Liver (tissue), 9 donors: ENCODE measurements around the gene ODAD2. TPM values are rescaled to one million over a fixed set of nuclear protein-coding genes. Genes with fewer than 3 reads are reported as not detected.

Source experiments
- DNase-seq: peaks from one replicate; pipeline ENCODE4 v3.0.0-alpha.2; 2017; ENCODE audit warnings: low spot score
- H3K27ac ChIP-seq, 2 donors: one replicate each; pipeline ENCODE4 v1.7.0; 2013; ENCODE audit warnings: inconsistent platforms in 2 of 2, low read length in 2 of 2, control low read depth in 1 of 2, low read depth in 1 of 2, mild to moderate bottlenecking in 1 of 2
- H3K27me3 ChIP-seq, 4 donors: one replicate each; pipeline versions ENCODE4 v1.6.1 to v1.7.0; 2013; ENCODE audit warnings: low read length in 3 of 4, inconsistent platforms in 1 of 4, mild to moderate bottlenecking in 1 of 4, moderate library complexity in 1 of 4; ENCODE audit not compliant: control insufficient read depth in 4 of 4, insufficient read depth in 4 of 4
- H3K36me3 ChIP-seq, 4 donors: one replicate each; pipeline versions ENCODE4 v1.6.1 to v1.7.0; 2013; ENCODE audit warnings: low read length in 3 of 4, mild to moderate bottlenecking in 3 of 4, low read depth in 1 of 4, moderate library complexity in 1 of 4; ENCODE audit not compliant: control insufficient read depth in 4 of 4, insufficient read depth in 3 of 4
- H3K4me1 ChIP-seq, 4 donors: one replicate each; pipeline versions ENCODE4 v1.6.1 to v1.7.0; 2013; ENCODE audit warnings: low read length in 3 of 4, mild to moderate bottlenecking in 3 of 4, moderate library complexity in 1 of 4; ENCODE audit not compliant: control insufficient read depth in 4 of 4, insufficient read depth in 4 of 4
- H3K4me3 ChIP-seq, 3 donors: one replicate each; pipeline versions ENCODE4 v1.6.1 to v1.7.0; 2013; ENCODE audit warnings: low read length in 3 of 3, control low read depth in 1 of 3, low read depth in 1 of 3, mild to moderate bottlenecking in 1 of 3
- H3K9ac ChIP-seq, 2 donors: one replicate each; pipeline ENCODE4 v1.7.0; 2013; ENCODE audit warnings: low read length in 2 of 2, mild to moderate bottlenecking in 2 of 2, moderate library complexity in 2 of 2, control low read depth in 1 of 2, low read depth in 1 of 2
- H3K9me3 ChIP-seq, 4 donors: one replicate each; pipeline versions ENCODE4 v1.6.1 to v1.7.0; 2013; ENCODE audit warnings: low read length in 3 of 4; ENCODE audit not compliant: control insufficient read depth in 4 of 4
- EGR1 ChIP-seq, 2 donors: IDR thresholded peaks; 2 replicates each; pipeline ENCODE4 v1.6.1; 2016 to 2018; ENCODE audit warnings: antibody characterized with exemption in 2 of 2, low read depth in 2 of 2
- FOXA1 ChIP-seq: IDR thresholded peaks from 2 replicates; pipeline ENCODE4 v1.6.1; 2016; ENCODE audit warnings: antibody characterized with exemption
- FOXA2 ChIP-seq: IDR thresholded peaks from 2 replicates; pipeline ENCODE4 v1.6.1; 2016; ENCODE audit warnings: antibody characterized with exemption
- GABPA ChIP-seq, 2 donors: IDR thresholded peaks in 1 of 2; conservative IDR thresholded peaks in 1 of 2; 2 replicates each; pipeline ENCODE4 v1.6.1; 2016; ENCODE audit warnings: antibody characterized with exemption in 2 of 2, mild to moderate bottlenecking in 1 of 2, moderate library complexity in 1 of 2
- HNF4A ChIP-seq, 2 donors: conservative IDR thresholded peaks; 2 replicates each; pipeline ENCODE4 v1.6.1; 2016; ENCODE audit warnings: antibody characterized with exemption in 2 of 2, mild to moderate bottlenecking in 2 of 2
- HNF4G ChIP-seq: IDR thresholded peaks from 2 replicates; pipeline ENCODE4 v1.6.1; 2016; ENCODE audit warnings: antibody characterized with exemption
- JUND ChIP-seq, 2 donors: IDR thresholded peaks; 2 replicates each; pipeline ENCODE4 v1.6.1; 2016; ENCODE audit warnings: antibody characterized with exemption in 2 of 2
- NR2F2 ChIP-seq: IDR thresholded peaks from 2 replicates; pipeline ENCODE4 v1.6.1; 2016; ENCODE audit warnings: antibody characterized with exemption
- RAD21 ChIP-seq, 2 donors: IDR thresholded peaks; 2 replicates each; pipeline ENCODE4 v1.6.1; 2016; ENCODE audit warnings: antibody characterized with exemption in 2 of 2, mild to moderate bottlenecking in 2 of 2
- RXRA ChIP-seq, 2 donors: IDR thresholded peaks; 2 replicates each; pipeline ENCODE4 v1.6.1; 2017 to 2018; ENCODE audit warnings: antibody characterized with exemption in 2 of 2, mild to moderate bottlenecking in 1 of 2
- SP1 ChIP-seq: IDR thresholded peaks from 2 replicates; pipeline ENCODE4 v1.6.1; 2018; ENCODE audit warnings: antibody characterized with exemption, mild to moderate bottlenecking
- TAF1 ChIP-seq: conservative IDR thresholded peaks from 2 replicates; pipeline ENCODE4 v1.6.1; 2016; ENCODE audit warnings: antibody characterized with exemption, mild to moderate bottlenecking
- YY1 ChIP-seq: IDR thresholded peaks from 2 replicates; pipeline ENCODE4 v1.6.1; 2016; ENCODE audit warnings: antibody characterized with exemption, mild to moderate bottlenecking
- WGBS: extraction: QIAGEN DNeasy Blood & Tissue Kit; methylation state at CpG from one replicate; pipeline ENCODE4 v1.1.7; 2013; 5-methylcytosine and 5-hydroxymethylcytosine counted together
- polyA plus RNA-seq, 2 donors: library from polyadenylated mRNA; stranded (reverse) in 1 of 2; unstranded in 1 of 2; fragments of 200-250 nt in 1 of 2; fragments of >200 nt in 1 of 2; fragmentation: Nextera tagmentation in 1 of 2; extraction: Ambion mirVana in 1 of 2; gene quantifications; one replicate each; pipeline versions ENCODE4 v1.2.1 to v1.2.3, GENCODE V29; 2013 to 2015
- total RNA-seq, 2 donors: library from RNA; depleted of rRNA; stranded (reverse); fragments of >200 nt; gene quantifications; one replicate each; pipeline ENCODE4 v1.2.3, GENCODE V29; 2014
- TF ChIP-seq, protein P1 (sequence below): IDR thresholded peaks from 2 replicates; pipeline ENCODE4 v1.6.1; 2016; ENCODE audit warnings: antibody characterized with exemption
- TF ChIP-seq, protein P2 (sequence below): IDR thresholded peaks from 2 replicates; pipeline ENCODE4 v1.6.1; 2016; ENCODE audit warnings: antibody characterized with exemption, mild to moderate bottlenecking
- TF ChIP-seq, protein P3 (sequence below): fragments of 150-350 bp; IDR thresholded peaks from 2 replicates; pipeline ENCODE4 v1.5.1; 2017; ENCODE audit warnings: improper control_type of control experiment, low read depth, low read length; ENCODE audit not compliant: missing input control
- TF ChIP-seq, protein P4 (sequence below): IDR thresholded peaks from 2 replicates; pipeline ENCODE4 v1.6.1; 2016; ENCODE audit warnings: antibody characterized with exemption
- TF ChIP-seq, protein P5 (sequence below): IDR thresholded peaks from 2 replicates; pipeline ENCODE4 v1.6.1; 2016; ENCODE audit warnings: antibody characterized with exemption
- donor health status: healthy.
- donor health status: healthy.
- donor health status: healthy.
- donor health status: healthy.
- donor health status: healthy.

The ODAD2 gene
- total and polyA plus RNA-seq, 4 donors: 0.14 to 0.84 (median 0.38) TPM

DNA sequence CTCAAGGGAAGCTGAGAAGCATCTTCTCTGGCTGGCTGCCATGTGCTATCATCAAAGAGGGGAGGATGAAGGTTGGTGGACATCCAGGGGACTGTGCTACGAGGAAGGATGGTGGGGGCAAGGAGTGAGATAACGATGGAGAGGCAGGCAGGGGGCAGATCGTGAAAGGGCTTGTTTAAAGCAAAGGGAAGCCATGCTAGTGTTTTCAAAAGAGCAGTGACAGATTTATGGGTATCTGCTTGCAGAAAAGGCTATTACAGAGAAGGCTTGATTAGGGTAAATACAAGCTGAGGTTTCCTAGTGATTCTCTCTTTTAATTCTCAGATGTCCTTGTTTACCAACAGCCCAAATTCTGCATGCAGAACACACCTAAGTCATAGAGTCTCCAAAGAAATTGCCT is 164.4 kb downstream of the ODAD2 start:
- H3K4me3 ChIP-seq: no peak overlapping the region
- H3K36me3 ChIP-seq: no peaks in the 10 kb centered on the region
- no peak overlapping the region for H3K9ac ChIP-seq
- no peaks in the 10 kb centered on the region for H3K9me3 ChIP-seq
- H3K27ac ChIP-seq: no peak overlapping the region
- H3K4me1 ChIP-seq: no peaks in the 10 kb centered on the region
- TF ChIP-seq, protein P1, sequence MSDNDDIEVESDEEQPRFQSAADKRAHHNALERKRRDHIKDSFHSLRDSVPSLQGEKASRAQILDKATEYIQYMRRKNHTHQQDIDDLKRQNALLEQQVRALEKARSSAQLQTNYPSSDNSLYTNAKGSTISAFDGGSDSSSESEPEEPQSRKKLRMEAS: no peak
- TF ChIP-seq, protein P2, sequence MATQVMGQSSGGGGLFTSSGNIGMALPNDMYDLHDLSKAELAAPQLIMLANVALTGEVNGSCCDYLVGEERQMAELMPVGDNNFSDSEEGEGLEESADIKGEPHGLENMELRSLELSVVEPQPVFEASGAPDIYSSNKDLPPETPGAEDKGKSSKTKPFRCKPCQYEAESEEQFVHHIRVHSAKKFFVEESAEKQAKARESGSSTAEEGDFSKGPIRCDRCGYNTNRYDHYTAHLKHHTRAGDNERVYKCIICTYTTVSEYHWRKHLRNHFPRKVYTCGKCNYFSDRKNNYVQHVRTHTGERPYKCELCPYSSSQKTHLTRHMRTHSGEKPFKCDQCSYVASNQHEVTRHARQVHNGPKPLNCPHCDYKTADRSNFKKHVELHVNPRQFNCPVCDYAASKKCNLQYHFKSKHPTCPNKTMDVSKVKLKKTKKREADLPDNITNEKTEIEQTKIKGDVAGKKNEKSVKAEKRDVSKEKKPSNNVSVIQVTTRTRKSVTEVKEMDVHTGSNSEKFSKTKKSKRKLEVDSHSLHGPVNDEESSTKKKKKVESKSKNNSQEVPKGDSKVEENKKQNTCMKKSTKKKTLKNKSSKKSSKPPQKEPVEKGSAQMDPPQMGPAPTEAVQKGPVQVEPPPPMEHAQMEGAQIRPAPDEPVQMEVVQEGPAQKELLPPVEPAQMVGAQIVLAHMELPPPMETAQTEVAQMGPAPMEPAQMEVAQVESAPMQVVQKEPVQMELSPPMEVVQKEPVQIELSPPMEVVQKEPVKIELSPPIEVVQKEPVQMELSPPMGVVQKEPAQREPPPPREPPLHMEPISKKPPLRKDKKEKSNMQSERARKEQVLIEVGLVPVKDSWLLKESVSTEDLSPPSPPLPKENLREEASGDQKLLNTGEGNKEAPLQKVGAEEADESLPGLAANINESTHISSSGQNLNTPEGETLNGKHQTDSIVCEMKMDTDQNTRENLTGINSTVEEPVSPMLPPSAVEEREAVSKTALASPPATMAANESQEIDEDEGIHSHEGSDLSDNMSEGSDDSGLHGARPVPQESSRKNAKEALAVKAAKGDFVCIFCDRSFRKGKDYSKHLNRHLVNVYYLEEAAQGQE: no peak
- TF ChIP-seq EGR1 (IDR thresholded peaks at IDR 0.05; ENCODE audit: low read depth in 2 of 2) (no peak), SP1 (no peak), YY1 (no peak), JUND (IDR thresholded peaks at IDR 0.05) (no peak), RXRA (IDR thresholded peaks at IDR 0.05) (no peak), RAD21 (IDR thresholded peaks at IDR 0.05) (no peak)
- TF ChIP-seq, protein P3, sequence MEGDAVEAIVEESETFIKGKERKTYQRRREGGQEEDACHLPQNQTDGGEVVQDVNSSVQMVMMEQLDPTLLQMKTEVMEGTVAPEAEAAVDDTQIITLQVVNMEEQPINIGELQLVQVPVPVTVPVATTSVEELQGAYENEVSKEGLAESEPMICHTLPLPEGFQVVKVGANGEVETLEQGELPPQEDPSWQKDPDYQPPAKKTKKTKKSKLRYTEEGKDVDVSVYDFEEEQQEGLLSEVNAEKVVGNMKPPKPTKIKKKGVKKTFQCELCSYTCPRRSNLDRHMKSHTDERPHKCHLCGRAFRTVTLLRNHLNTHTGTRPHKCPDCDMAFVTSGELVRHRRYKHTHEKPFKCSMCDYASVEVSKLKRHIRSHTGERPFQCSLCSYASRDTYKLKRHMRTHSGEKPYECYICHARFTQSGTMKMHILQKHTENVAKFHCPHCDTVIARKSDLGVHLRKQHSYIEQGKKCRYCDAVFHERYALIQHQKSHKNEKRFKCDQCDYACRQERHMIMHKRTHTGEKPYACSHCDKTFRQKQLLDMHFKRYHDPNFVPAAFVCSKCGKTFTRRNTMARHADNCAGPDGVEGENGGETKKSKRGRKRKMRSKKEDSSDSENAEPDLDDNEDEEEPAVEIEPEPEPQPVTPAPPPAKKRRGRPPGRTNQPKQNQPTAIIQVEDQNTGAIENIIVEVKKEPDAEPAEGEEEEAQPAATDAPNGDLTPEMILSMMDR: no peak
- no peaks in the 10 kb centered on the region for H3K27me3 ChIP-seq
- 77% methylated on average over 3 of the region's 3 CpGs for WGBS
- DNase-seq: no peak

DNA sequence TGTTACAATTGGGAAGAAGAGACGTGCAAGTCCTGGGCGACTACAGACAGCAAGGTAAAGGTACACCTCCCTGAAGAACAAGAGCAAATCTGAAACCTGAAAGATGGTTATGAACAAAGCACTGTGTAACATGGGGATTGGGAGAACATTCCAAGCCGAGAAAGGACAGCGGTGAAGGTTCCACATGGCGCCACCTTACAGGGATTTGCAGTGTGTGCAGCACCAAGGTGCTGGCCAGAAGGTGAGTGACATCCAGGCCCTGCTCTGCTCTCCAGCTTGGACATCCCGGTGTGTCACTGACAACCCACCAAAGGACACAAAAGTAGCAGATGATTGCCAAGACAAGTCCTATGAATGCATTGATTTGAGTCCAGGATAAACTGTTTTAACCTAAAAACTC is 165.1 kb downstream of the ODAD2 start:
- Histone ChIP-seq H3K27me3 (no peaks in the 10 kb centered on the region), H3K9me3 (no peaks in the 10 kb centered on the region), H3K4me3 (no peak overlapping the region), H3K9ac (no peak overlapping the region), H3K4me1 (no peaks in the 10 kb centered on the region), H3K36me3 (no peaks in the 10 kb centered on the region), H3K27ac (no peak overlapping the region)
- no peak for DNase-seq
- WGBS: 93% methylated on average over 6 of the region's 6 CpGs
- TF ChIP-seq, protein P1: no peak
- TF ChIP-seq, protein P2: no peak
- TF ChIP-seq RAD21 (IDR thresholded peaks at IDR 0.05) (no peak), JUND (IDR thresholded peaks at IDR 0.05) (no peak), NR2F2 (no peak), EGR1 (IDR thresholded peaks at IDR 0.05; ENCODE audit: low read depth in 2 of 2) (no peak), YY1 (no peak), FOXA2 (no peak), TAF1 (no peak), HNF4A (conservative IDR thresholded peaks at IDR 0.05) (no peak), FOXA1 (no peak), SP1 (no peak), RXRA (IDR thresholded peaks at IDR 0.05) (no peak), GABPA (IDR thresholded peaks at IDR 0.05 in 1 of 2, conservative IDR thresholded peaks at IDR 0.05 in 1 of 2) (no peak), HNF4G (no peak)
- TF ChIP-seq, protein P4, sequence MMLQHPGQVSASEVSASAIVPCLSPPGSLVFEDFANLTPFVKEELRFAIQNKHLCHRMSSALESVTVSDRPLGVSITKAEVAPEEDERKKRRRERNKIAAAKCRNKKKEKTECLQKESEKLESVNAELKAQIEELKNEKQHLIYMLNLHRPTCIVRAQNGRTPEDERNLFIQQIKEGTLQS: no peak
- TF ChIP-seq, protein P5, sequence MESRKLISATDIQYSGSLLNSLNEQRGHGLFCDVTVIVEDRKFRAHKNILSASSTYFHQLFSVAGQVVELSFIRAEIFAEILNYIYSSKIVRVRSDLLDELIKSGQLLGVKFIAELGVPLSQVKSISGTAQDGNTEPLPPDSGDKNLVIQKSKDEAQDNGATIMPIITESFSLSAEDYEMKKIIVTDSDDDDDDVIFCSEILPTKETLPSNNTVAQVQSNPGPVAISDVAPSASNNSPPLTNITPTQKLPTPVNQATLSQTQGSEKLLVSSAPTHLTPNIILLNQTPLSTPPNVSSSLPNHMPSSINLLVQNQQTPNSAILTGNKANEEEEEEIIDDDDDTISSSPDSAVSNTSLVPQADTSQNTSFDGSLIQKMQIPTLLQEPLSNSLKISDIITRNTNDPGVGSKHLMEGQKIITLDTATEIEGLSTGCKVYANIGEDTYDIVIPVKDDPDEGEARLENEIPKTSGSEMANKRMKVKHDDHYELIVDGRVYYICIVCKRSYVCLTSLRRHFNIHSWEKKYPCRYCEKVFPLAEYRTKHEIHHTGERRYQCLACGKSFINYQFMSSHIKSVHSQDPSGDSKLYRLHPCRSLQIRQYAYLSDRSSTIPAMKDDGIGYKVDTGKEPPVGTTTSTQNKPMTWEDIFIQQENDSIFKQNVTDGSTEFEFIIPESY: no peak
- TF ChIP-seq, protein P3: no peak
